ENCODE results near the gene NUDC.

NUDC gene

DNA sequence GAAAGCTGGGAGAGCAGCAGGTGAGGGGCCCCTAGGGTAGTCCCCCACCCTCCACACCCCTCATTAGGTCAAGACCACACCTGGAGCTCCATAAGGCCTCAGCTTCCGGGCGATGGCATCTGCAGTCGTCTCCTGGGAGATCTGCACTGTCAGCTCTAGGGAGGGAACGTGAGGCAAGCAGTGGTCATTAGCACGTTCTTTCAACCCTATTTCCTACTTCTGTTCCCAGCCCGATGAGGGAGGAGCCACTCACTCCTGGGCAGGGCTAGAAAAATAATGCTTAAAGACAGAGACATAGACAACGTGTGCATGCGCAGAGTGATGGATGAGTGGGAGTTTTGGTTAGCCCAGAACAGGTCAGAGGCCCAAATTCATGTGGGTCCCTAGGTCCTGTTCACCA lies 29.1 kb downstream of the NUDC start:
- H3K4me3 ChIP-seq (ENCODE audit: low read depth, low read length): no peak overlapping the region

GRCh38 chr1:26951216-26951615 lies 29.7 kb downstream of the NUDC start:
- H3K4me3 ChIP-seq (ENCODE audit: low read depth, low read length): no peak overlapping the region

DNA sequence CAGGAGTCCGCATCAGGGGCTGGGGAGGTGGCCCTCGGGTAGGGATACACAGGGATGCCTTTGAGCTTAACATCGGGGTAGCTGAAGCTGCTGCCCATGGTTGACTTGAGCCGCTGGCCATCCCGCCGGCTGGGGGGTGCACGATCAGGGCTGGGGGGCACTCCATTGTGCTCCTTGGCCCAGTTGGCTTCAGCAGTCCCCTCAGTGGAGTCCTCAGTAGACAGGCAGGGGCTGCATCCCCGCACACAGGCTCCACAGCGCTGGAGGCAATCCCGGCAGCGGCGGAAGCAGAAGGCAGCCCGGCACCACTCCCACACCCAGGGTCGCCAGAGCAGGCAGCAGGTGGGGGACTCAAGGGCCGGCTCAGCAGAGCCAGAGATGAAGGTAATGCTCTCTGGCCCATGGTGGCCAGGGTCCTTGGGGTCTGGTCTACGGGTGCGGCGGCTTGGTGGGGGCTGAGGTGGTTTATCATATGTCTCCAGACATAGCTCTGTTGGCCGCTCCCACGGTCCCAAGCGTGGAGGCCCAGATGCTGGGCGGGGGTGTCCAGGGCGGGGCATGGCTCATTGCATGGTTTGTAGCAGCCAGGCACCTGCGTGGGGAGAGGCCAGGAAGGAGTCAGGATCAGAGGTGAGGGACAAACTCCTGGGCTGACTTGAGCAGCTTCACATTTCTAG lies 30.4 kb downstream of the NUDC start:
- H3K4me3 ChIP-seq (ENCODE audit: low read depth, low read length): no peak overlapping the region

- no peak overlapping the region for H3K4me3 ChIP-seq (ENCODE audit: low read depth, low read length)
Measured at GRCh38 chr1:26953374-26953773, 31.8 kb downstream of the NUDC start.

GRCh38 chr1:26956321-26956720 lies 34.8 kb downstream of the NUDC start:
- no peak overlapping the region for H3K4me3 ChIP-seq (ENCODE audit: low read depth, low read length)

- no peak overlapping the region for H3K4me3 ChIP-seq (ENCODE audit: low read depth, low read length)
Measured at GRCh38 chr1:26957306-26957705, 35.8 kb downstream of the NUDC start.

DNA sequence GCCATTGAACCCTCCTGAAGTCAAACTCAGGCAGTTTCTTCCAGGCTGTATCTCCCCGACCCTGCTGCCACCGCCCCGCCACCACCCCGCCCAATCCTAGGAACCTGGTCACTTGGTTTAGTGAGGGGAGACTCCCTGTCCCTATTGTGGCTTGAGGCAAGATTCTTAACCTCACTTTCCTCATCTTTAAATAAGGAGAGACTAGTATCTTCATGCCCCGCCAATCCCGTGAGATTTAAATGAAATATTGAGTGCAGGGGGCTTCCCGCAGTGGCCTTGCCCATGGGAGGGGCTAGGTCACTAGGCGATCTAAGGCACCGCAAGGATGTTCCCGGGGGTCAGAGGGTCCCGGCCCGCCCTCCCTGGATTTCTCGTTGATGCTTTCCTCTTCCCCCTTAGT lies 37.7 kb downstream of the NUDC start:
- H3K4me3 ChIP-seq (ENCODE audit: low read depth, low read length): peak overlapping the region; percentile 88

GRCh38 chr1:26959722-26960624 lies 38.4 kb downstream of the NUDC start, which contains the start of gene KDF1:
TSS of gene KDF1 (minus strand) at chr1:26960468. CDS start at chr1:26952380, 8,088 bp downstream.
- H3K4me3 ChIP-seq (ENCODE audit: low read depth, low read length): peak within 1 kb of the TSS; percentile 88

DNA sequence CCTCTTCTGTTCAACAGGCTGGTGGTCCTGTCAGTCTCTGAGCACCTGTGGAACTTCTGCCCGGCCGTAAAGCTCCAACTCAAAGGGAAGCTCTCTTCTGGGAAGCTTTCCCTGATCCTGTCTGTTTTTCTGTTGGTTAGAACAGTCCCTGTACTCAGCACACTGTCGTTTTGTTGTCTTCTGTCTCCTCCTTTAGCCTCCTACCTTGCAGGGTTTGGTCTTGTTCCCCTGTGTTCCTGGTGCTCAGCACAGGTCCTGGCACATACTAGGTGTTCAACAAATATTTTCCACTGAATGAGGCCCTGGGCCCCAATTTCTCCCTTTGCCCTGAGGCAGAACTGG lies 39.1 kb downstream of the NUDC start:
- peak overlapping the region; percentile 88 for H3K4me3 ChIP-seq (ENCODE audit: low read depth, low read length)

GRCh38 chr1:26961826-26962225 lies 40.3 kb downstream of the NUDC start:
- no peak overlapping the region for H3K4me3 ChIP-seq (ENCODE audit: low read depth, low read length)

- no peak overlapping the region for H3K4me3 ChIP-seq (ENCODE audit: low read depth, low read length)
Measured at GRCh38 chr1:26965213-26965612, 43.7 kb downstream of the NUDC start.

DNA sequence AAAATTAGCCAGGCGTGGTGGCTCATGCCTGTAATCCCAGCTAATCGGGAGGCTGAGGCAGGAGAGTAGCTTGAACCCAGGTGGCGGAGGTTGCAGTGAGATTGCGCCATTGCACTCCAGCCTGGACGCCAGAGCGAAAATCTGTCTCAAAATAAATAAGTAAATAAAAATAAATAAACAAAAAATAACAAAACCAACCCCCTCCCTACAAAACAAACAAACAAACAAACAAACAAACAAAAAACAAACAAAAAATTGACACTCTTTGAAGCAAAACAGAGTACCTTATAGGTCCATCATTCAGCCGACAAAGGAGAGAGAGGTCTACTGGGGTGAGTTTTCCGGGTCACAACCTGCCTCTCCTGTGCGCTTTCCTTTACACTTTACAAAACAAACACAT lies 44.1 kb downstream of the NUDC start:
- H3K4me3 ChIP-seq (ENCODE audit: low read depth, low read length): no peak overlapping the region

GRCh38 chr1:26970810-26971209 lies 49.3 kb downstream of the NUDC start:
- no peak overlapping the region for H3K4me3 ChIP-seq (ENCODE audit: low read depth, low read length)

DNA sequence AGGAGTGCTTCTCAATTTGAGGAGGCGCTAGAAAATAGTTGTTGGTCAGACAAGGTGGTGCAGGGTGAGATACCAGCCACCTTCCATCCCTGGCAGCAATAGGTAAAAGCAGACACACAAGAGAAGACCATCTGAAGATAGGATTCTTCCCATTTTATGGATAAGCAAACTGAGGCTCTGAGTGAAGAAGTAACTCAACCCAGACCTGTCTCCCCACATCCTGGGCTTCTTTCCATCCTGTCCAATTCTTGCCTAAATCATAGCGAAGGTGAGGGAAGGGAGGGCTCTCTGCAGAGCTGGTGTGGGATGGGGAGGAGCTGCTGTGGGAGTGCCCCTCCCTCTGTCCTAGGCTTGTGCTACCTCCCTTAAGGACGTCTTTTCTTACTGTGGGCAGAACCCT lies 50.0 kb downstream of the NUDC start:
- no peak overlapping the region for H3K4me3 ChIP-seq (ENCODE audit: low read depth, low read length)

GRCh38 chr1:26972390-26972789 lies 50.8 kb downstream of the NUDC start:
- no peak overlapping the region for H3K4me3 ChIP-seq (ENCODE audit: low read depth, low read length)

DNA sequence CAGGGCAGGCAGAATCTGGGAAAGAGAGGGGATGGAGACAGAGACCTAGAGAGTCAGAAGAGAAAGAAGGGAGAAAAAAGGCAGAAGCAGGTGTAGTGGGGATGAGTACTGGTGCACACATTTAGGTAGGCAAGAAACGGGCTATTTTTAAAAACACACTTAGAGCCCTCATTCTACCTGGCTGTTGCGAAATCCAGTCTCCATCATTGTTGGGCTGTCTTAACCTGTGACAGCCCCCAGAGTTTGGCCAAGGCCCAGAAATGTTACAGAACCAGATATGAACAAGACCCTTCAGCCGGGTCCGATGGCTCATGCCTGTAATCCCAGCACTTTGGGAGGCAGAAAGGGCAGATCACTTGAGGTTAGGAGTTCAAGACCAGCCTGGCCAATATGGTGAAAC lies 51.3 kb downstream of the NUDC start:
- no peak overlapping the region for H3K4me3 ChIP-seq (ENCODE audit: low read depth, low read length)

GRCh38 chr1:26976621-26977510 lies 55.3 kb downstream of the NUDC start:
- no peak overlapping the region for H3K4me3 ChIP-seq (ENCODE audit: low read depth, low read length)

DNA sequence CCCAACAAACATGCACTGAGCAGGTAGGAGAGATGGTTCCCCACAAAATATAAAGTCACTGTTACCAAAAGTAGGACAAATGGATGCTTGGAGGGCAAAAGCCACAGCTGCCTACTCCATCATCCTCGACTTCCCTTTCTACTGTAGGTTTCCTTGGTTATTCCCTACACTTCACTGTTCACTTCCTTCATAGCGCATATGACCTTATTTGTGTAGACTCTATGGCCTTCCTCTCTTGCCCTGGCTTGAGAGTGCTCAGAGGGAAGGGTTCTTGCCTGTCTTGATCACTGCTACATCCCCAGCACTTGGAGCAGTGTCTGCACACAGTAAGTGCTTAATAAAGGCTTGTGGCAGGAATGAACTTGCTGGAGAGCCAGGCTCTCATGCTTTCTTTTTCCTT lies 57.4 kb downstream of the NUDC start:
- no peak overlapping the region for H3K4me3 ChIP-seq (ENCODE audit: low read depth, low read length)

DNA sequence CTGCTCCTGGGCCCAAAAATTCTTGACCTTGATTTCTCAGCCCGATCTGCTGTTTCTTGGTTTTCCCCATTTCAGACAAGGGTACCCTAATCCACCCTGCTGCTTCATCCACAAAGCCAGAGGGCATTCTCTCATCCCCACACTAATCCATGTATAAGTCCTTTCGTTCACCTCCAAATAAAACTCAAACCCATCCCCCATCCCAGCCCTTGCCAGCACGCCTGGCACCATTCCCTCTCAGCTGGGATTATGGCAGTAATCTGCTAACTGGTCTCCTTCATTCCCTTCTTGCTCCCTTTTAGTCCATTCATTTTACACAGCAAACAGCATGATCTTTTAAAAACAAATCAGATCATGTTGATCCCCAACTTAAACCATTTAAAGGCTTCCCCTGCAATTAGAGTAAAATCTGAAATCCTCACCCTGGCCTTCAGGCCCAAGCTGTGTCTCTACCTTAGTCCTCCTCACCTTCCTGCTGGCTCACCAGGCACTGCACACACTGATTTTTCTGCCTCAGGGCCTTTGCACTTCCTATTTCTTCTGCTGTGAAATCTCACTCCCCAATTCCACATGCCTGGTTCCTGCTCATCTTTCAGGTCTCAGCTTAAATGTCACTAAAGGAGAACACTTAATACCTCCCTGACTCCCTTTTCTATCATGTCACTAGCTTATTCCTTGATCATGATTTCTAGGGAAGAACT lies 59.8 kb downstream of the NUDC start:
- no peak overlapping the region for H3K4me3 ChIP-seq (ENCODE audit: low read depth, low read length)

DNA sequence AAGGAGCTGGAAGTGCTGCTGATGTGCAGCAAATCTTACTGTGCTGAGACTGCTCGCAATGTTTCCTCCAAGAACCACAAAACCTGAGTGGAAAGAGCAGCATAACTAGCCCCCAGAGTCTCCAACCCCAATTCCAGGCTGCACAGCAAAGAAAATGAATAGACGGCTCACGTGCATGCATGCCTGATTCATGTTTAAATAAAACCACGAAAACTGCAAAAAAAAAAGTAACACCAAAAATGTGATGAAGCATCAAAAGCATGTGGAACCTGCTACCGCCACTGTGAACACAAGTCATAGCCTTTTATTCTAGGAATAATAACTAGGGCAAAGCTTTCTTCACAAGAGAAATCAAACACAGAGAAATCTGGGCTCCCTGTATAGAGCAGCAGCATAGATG lies 62.3 kb downstream of the NUDC start:
- H3K4me3 ChIP-seq (ENCODE audit: low read depth, low read length): no peak overlapping the region

DNA sequence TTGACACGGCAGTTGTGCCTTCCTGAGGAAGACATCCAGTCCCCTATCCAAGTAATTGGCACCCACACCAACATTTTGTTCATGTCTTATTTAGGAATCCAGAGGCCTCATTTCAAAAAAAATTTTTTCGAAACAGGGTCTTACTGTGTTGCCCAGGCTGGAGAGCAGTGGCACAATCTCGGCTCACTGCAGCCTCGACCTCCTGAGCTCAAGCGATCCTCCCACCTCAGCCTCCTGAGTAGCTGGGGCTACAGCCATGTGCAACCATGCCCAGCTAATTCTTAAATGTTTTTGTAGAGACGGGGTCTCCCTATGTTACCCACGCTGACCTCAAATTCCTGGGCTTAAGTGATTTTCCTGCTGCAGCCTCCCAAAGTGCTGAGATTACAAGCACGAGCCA lies 62.7 kb downstream of the NUDC start:
- H3K4me3 ChIP-seq (ENCODE audit: low read depth, low read length): no peak overlapping the region
